HG02973 (cell line): Measurements from ENCODE around the gene MAB21L3.
"Not testable (repeated sequence)": the region's sequence is repeated elsewhere in the genome, so short reads cannot be mapped to it uniquely, and the experiment has no call there.

Experiments
- ATAC-seq: cut with Tn5 transposase; IDR thresholded peaks from one replicate; pipeline ENCODE4 v1.9.1; 2021; ENCODE audit warnings: moderate library complexity; ENCODE audit not compliant: unreplicated experiment

Gene MAB21L3

GRCh38 chr1:116133696-116134475, 22.7 kb downstream of the MAB21L3 start:
- ATAC-seq: no peak

DNA sequence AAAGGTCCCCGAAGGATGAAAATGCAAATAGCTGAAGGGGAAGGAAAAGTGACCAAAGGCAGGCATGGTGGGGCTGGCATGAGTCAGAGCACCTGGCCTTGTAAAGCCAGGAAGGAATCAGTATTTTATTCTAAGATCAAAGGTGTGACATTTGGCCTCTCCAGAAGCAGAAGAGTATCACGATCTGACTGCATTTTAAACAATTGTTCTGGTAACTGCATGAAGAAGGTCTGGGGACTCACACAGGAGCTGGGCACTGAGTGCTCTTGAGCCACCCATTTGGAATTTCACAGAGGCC, 23.2 kb downstream of the MAB21L3 start:
- ATAC-seq: no peak

- no peak for ATAC-seq
These were observed 27.1 kb downstream of the MAB21L3 start for GRCh38 chr1:116138277-116138792.

GRCh38 chr1:116139592-116140134, 28.5 kb downstream of the MAB21L3 start:
- ATAC-seq: no peak

DNA sequence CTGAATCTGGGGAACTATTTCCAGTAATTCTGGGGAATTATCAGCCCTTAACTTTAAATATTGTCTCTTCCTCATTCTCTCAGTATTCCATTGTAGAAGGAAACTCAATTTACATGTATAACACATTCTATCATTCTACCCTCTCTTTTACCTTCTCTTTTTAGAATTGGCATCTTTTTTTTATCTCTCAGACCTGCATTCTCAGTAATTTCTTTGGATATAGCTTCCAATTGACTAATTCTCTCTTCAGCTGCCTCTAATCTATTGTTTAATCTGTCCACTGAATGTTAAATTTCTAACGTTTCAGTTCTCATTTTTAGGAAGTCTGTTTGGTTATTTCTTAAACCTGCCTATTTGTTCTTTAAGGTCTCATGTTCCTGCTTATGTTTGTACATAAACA, 33.0 kb downstream of the MAB21L3 start:
- no peak for ATAC-seq

- not testable (repeated sequence) for ATAC-seq
These were observed 35.4 kb downstream of the MAB21L3 start for GRCh38 chr1:116146447-116147113.

DNA sequence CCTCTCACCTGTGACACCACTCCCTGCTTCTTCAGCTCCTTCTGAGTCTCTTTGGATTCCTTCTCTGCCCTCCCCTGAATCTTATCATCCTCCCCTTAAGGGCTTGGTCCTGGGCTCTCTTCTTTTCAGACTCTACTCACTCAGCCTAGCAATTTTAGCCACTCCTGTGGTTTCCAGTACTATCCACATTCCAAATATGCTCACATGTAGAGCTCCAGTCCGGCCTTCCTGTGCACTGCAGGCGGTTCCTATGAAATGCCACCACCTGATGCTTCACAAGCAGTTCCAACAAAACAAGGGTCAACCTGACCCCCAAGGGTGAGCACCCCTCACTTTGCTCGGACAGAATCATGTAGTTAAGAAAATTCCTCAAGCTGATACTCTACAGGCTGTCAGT, 35.9 kb downstream of the MAB21L3 start:
- no peak for ATAC-seq

DNA sequence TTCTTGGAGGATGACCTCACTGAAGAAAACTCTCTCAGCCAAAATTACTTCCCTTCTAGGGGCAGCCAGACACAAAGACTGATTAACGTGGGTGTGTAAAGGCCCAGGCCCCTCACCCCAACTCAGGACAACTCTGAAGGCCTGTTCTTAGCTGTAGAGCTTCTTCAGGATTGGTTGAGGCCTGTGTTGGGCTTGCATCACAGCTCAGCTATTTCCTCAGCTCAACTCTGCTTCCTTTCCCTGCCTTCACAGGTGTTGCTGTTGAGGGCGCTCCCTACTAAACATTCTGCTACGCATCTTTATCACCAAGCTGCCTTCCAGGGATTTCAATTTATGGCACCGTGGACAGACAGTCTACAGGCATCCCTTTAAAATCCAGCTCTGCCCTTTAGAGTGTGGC, 36.8 kb downstream of the MAB21L3 start:
- ATAC-seq: no peak

DNA sequence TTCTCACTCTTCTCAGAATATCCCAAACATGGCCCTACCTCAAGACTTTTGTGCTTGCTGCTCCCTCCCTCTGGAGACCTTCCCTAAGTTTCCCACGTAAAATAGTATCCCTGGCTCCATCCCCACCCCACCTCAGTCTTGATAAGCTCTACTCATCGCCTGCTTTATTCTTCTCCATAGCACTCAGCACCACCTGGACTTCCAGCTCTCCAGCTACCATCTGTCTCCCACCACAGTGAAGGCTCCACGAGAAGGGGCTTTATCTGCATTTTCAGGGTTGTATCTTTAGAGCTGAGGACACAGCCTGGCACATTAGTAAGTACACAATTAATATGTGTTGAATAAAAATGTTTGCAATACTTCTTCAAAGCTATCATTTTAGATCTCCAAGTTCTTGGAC, 37.8 kb downstream of the MAB21L3 start:
- no peak for ATAC-seq

DNA sequence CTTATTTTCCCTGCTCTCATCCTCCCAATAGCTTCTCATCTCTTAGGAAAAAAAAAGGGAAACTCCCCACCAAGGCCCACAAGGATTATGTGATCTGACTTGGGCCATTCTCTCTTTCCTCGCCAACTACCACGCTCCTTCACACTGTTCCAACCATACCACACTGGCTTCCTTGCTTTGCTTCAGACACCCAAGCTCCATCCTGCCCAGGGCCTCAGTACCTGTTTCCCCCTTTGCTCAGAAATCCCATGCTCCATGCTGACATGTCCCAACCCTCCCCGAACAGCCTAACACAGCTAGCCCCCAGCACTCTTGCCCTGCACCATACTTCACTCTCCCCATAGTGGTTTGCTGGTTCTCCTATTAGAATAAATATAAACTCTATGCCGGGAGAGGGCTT, 39.2 kb downstream of the MAB21L3 start:
- no peak for ATAC-seq

GRCh38 chr1:116151739-116152576, 40.8 kb downstream of the MAB21L3 start:
- peak; percentile 96 for ATAC-seq

DNA sequence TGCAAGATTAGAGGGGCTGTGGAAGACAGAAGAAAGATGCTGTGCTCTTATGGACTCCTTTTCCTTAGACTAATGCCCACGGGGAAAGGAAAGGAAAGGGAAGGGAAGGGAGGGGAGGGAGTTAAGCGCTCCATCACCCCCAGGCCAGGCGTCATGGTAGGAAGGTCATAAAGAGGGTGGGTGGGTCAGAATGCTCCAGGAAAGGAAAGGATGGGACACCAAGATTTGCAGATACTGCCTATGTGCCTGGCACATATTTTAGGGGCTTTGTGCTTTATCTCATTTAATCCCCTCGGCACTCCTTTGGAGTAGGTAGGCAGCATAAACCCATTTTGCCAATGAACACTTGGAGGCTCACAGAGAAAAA, 41.4 kb downstream of the MAB21L3 start:
- no peak for ATAC-seq

DNA sequence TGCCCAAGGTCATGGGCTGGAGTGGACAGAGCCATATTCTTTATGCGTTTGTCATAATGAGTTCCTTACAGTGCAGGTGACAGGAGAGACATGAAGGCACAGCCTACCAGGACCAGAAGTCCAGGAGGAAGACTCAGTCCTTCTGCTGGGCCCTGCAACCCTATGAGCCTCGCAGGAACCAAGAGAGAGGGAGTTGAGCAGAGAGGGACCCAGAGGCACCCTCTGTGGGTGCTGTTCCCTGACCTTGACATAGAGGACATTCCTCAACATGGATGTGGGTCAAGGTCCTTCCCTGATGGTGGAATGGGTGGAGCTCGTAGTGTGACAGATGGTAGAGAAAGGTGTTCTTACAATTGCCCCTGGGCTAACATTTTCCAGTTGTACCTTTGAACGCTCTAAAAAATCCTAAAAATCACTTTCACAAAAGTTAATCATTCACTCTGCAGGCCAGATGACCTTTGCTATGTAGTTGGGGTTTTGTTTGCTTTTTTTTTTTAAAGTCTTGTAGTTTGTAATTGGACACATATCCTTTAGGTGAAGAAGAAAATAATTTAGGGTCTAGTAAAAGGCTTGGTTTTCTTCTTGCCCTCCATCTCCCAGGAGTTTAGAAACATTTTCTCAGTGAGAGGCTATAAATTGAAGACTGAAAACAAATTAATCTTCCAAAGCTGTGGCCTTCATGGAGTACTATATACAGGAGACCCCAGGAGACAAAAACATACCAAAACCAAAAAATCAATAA, 41.9 kb downstream of the MAB21L3 start:
- ATAC-seq: no peak

DNA sequence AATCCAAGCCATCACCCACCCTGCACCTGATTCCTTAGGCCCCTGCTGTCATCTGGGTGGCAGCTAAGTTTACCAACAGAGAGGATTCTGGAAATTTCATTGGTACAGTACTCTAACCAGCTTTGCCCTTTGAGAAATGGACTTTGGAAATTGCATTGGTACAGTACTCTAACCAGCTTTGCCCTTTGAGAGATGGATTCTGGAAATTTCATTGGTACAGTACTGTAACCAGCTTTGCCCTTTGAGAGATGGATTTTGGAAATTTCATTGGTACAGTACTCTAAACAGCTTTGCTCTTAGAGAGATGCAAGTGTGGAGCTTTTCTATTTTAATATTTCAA, 42.5 kb downstream of the MAB21L3 start:
- no peak for ATAC-seq

DNA sequence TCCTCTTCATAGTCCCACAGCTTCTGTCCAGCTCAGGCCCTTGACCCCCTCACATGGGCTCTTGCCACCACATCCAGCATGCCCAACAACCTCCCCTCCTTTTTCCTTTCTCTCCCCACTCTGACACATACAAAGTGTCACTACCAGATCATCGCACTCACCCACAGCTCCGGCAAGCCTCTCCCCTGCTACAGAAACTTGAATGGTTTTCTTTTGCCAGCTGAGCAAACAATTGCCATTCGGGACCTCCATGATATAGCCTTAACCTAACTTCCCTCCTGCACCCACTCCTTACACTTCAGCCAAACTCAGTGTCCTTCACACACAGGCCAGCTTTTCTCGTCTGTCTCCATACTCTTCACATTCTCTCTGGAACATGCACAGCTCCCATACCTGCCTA, 43.3 kb downstream of the MAB21L3 start:
- no peak for ATAC-seq

- no peak for ATAC-seq
These were observed 45.9 kb downstream of the MAB21L3 start for GRCh38 chr1:116157096-116157495.

DNA sequence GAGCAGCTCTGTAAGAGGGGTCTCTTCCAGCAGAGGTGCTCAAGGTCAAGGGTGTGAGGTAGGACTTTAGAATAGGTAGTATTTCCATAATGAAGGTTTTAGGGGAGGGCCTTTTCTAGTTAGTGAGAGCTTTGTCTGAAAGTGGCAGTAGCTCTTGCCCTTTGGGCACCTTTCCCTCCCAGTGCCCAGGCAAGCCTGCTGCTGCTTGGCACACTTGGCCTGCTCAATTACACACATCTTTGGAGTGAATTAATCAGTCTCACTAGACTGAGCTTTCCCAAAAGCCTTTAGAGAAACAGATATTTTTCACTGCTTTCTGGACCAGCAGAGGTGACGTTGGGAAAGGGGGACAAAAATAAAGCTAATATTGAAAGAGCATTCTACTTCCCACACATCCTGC, 48.0 kb downstream of the MAB21L3 start:
- no peak for ATAC-seq

DNA sequence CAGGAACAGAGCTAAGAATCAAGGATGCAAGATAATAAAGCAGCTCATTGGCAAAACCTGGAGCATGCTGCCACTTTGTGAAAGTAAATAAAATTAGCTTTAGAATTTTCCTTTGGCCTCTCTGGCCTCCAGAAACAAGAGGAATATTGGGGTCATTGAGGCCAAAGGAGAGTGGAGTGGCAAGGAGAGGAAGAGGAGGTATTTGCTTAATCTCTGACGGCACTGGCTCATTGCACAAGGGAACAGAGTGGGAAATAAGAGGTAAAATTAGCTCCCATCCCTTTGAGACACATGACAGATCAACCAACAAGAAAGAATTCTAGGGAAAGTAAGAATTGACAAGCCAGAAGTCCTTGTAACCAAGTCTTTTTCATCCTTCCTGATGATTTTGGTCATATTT, 48.4 kb downstream of the MAB21L3 start:
- no peak for ATAC-seq

DNA sequence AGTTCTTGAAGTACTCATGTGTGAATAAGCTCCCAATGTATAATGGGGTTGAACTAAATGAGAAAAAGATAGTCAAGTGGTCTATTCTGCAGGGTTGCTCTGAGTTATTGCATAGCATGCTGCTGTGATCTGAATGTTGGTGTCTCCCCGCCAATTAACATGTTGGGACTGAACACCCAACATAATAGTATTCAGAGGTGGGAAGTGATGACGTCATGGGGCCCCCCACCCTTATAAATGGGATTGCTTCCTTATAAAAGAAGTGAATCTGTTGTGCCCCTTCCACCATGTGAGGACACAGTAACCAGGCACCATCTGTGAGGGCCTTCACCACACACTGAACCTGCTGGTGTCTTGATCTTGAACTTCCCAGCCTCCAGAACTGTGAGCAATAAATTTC, 50.2 kb downstream of the MAB21L3 start:
- no peak for ATAC-seq

DNA sequence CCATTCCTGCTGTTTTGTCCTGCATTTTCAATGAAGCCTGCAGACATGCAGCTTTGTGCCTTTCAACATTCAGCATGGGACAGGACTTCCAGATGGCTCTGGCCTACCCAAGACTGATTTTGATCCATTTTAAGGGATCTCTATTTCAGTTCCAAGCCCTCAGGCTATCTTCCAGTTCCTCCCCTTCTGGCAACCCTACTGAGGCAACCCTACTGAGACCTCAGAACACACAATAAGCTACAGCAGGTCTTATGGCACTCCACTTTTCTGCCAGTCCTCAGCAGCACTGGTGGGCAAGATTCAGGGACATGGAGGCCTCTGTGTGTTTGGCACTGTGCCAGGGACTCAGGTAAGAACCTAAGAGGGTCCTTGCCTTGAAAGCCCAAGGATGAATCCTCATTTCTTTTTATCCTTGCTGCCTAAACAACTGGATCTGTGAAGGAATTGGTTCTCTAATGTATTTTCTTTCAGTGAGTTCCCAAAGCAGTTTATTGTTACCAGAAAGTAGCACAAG, 50.7 kb downstream of the MAB21L3 start:
- ATAC-seq: no peak

GRCh38 chr1:116163533-116163932, 52.3 kb downstream of the MAB21L3 start:
- no peak for ATAC-seq
